ENCODE measurements around the gene PMVK. TPM values are rescaled to one million over a fixed set of nuclear protein-coding genes. Genes with fewer than 3 reads are reported as not detected.
A peak's percentile ranks its signal among the peaks of the same experiment; 100 is the strongest.

Gene PMVK
- total RNA-seq, 1 donor from 2014 or later: 13.0 TPM

DNA sequence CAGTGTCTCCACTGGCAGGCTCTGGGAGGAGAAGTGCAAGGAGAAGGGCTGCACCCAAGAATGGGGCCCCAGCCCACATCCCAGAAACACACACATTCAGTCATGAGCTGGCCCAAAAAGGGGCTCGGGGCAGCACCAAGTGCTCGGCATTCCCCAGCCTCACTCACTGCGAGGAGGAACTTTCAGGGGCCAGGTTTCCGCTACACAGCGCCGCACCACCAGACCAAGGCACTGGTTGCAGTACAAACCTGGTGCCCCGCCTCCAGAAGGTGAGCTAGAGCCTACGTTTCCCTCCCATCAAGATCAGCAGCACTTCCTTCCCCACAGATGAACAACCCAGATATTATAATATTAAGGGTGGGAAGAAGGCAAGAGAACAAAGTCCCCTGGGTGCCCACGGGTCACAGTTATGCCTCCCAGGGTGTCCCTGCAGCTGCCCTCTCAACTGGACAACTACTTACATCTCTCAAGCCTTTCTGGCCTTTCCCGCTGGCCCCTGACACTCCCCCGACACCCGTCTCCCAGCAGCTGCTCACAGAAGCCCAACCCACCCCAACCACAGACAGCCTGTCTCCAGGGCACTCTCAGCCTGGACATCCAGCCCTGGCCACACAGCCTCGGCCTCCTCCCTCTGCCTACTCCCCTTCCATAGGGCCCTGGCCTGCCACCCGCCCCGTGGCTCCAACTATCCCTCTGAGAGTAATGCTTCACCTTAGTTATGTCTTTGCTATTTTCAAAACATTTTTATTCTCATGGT is 15.6 kb upstream of the PMVK start:
- DNase-seq (ENCODE audit: low spot score): no peak

DNA sequence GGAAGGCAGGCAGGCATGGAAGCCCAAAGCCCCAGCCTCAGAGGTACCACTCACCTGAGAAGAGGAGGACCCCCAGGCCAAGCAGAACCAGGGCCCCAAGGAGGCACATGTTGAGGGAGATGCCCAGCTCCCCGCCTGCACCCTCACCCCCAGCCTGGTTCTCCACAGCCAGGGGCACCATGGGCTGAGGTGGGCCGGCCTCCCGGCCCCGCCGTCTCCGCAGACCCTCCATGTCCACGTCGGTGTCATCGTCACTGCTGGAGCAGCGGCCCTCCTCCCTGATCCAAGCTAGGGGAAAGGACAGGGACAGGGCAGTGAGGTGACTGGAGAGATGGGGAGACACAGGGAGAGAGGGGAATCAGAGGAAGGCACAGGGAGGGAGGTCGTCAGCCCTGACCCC is 11.6 kb upstream of the PMVK start:
- no peak for DNase-seq (ENCODE audit: low spot score)

- DNase-seq (ENCODE audit: low spot score): no peak
These were observed 9.7 kb upstream of the PMVK start for GRCh38 chr1:154945962-154946850.

- DNase-seq (ENCODE audit: low spot score): no peak
These were observed 8.8 kb upstream of the PMVK start for GRCh38 chr1:154945160-154945961.

DNA sequence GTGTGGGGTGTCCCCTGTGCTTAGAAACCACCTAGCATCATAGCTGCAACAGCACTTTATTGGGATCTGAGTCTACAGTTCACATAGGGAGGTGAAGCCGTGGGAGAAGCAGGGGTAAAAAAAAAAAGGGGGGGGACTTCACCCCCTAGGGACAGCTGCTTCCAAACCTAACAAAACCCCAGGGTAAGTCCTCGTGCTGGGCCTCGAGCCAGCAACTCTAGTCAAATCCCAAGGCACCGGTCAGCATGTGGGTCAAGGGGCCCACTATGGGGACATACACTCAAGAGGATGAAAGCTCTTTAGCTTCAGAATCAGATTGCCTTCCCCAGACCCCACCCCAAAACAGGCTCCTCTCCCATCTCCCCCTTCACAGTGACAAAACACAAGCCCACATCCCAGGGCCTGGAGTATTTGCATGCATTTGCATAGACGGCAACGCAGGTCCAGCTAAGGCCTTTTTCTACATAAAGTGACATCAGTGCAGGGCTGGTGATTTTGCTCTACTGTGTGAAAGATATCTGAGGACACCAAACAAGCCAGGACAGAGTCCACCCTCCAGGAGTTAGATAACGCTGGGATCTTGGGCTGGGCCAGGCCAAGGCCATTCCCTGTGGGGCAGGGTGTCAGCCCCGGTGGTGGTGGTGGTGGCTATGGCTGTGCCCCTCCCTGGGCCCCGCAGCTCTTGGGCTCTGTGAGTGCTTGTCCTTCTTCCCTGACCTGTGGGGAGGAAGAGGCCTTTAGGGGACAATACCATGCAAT is 8.1 kb upstream of the PMVK start:
- DNase-seq (ENCODE audit: low spot score): peak; percentile 75

DNA sequence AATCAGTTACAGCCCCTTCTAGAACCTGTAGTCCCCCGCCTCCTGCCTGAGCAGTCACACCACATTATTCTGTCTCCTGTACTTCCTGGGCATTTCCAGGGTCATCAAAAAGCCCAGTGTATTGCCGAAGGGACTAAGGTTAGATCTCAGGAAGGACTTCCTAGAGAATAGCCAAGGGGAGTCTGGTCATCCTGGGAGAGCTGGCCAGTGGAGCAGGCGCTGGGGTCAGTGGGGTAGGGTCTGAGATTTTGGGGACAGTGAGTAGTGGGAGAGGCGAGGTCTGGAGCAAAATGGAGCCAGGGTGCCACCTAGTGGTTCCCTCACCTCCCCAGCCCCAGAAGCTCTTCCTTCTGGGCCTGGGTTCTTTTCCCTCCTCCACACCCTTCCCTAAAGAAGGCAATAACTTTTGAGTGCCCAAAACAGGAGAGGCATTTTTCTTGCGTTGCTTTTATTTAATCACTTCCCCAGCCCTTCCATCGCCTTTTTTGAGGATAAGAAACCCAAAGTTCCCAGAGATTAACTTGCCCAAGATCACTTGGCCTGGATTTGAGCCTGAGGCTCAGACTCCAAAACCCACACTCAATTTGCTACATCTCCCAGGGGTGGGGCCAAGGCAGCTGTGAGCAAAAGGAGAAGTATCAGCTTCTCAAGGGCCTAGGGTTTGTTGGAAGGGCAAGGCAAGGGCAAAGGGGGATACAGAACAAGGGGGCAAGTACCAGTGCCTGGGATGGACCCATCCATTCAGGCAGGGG is 7.3 kb upstream of the PMVK start:
- DNase-seq (ENCODE audit: low spot score): peak; percentile 63

- no peak for DNase-seq (ENCODE audit: low spot score)
These were observed 5.0 kb upstream of the PMVK start for GRCh38 chr1:154941333-154942013.

DNA sequence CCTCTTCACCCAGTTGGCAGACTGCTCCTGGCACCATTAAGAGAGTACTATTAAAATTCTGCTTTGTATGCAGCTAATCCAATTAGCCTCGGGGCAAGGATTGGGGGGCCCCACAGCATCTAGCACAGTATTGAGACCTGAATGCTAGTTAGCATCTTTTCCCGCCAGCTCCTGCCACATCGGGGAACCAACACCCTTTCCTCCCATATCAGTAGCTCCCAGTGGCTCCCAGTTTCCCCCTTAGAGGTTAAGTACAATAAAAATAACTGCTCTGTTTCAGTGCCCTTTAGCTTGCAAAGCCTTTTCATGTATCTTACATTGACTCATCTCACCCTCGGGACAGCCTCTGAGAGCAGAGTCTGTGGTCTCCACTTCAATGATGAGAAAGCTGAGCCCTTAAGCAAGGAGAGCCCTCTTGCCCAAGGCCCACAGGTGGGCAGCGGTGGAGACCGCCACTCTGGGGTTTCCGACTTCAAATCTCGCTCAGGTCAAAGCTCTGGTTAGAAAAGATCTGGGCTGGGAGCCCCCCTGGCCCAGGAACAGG is 4.2 kb upstream of the PMVK start:
- no peak for DNase-seq (ENCODE audit: low spot score)

- no peak for DNase-seq (ENCODE audit: low spot score)
These were observed 3.7 kb upstream of the PMVK start for GRCh38 chr1:154940213-154940560.

GRCh38 chr1:154938604-154939399 is 2.3 kb upstream of the PMVK start:
- DNase-seq (ENCODE audit: low spot score): no peak

DNA sequence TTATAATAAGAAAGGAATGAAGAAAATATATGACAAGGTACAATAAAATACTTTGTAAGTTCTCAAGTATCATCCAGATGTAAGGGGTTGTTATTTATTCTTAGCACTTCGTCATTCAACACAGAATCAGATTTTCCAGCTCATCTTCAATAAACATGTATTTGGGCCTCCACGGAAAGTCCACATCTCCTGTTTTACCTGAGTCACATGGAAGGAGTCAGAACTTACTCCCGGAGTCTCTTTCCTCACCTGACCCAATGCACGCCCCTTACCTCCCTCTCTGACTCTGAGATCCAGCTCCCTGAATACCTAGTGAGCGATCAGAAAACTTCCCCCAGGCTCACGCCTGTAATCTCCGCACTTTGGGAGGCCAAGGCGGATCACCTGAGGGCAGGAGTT is 1.5 kb upstream of the PMVK start:
- DNase-seq (ENCODE audit: low spot score): no peak

- DNase-seq (ENCODE audit: low spot score): peak; percentile 96
These were observed 817 bp upstream of the PMVK start for GRCh38 chr1:154937085-154937987.

DNA sequence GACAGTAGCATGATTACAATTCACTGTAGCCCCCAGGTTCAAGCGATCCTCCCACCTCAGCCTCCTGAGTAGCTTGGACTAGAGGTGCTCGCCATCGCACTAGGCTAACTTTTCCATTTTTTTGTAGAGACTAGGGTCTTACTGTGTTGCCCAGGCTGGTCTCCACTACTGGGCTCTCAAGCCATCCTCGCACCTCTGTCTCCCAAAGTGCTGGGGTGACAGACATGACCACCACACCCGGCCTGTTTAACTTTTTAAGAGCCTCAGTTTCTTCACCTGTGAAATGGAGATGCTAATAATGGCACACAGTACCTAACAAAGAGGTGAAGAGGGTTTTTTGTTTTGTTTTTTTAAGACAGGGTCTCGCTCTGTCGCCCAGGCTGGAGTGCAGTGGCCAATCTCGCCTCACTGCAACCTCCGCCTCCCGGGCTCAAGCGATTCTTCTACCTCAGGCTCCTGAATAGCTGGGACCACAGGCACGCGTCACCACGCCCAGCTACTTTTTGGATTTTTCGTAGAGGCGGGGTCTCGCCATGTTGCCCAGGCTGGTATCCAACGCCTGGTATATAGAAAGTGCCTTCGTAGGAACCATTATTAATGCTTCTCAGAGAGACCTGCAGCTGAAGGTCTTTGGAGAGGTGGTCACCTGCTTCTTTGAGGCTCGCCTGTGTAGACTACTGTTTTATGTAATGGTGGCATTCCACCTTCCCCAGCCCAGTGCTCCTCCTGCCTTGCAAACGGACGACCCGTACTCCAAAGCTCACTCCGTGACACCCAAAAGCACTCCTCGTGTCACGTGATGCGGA is 567 bp downstream of the PMVK start:
- no peak for DNase-seq (ENCODE audit: low spot score)

DNA sequence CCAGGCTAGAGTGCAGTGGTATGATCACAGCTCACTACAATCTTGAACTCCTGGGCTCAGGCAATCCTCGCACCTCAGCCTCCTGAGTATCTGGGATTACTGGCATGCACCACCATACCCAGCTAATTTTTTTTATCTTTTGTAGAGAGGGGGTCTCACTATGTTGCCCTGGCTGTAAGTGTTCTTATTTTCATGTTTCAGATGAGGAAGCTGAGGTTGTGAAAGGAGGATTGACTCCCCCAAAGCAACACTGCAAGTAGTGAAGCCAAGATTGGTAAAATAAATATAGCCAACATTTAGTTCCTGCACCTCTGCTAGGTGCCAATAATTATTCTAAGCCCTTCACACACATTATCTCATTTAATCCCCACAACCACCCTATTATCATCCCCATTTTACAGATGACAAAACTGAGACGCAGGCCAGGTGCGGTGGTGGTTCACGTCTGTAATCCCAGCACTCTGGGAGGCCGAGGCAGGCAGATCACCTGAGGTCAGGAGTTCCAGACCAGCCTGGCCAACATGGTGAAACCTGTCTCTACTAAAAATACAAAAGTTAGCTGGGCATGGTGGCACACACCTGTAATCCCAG is 2.1 kb downstream of the PMVK start:
- DNase-seq (ENCODE audit: low spot score): no peak

- DNase-seq (ENCODE audit: low spot score): no peak
These were observed 4.5 kb downstream of the PMVK start for GRCh38 chr1:154931940-154932487.

DNA sequence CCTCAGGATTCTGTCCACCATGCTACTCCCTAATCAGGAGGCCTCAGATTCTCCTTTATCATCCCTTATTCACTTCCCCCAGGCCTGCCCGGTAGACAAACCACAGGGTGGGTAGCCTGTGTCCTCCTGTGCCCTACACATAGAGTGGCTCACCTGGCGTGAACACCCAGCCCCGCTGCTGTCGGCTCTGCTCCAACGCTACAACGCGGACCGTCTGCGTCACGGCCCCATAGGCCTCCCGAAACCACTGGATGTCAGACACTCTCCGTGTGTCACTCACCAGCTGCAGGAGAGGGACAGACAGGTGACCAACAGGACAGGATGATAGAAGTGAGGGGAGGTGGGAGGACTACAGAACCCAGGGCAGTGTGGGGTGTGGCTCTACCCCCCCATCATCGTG is 10.3 kb downstream of the PMVK start:
- DNase-seq (ENCODE audit: low spot score): no peak

Data from umbilical cord (tissue), 2 donors.